OCI-LY1 (cell line): Measurements from ENCODE around the gene ZAP70.
A peak's percentile ranks its signal among the peaks of the same experiment; 100 is the strongest.

Experiments used
- CTCF ChIP-seq: fragments of 200-600 bp; sonication (generic), shearing (Covaris generic); IDR thresholded peaks from 2 replicates; pipeline ENCODE4 v1.5.1; 2017; ENCODE audit warnings: mild to moderate bottlenecking, antibody characterized with exemption, low read length, moderate library complexity, mixed read lengths
- EZH2 ChIP-seq: fragments of 200-600 bp; sonication (generic), shearing (Covaris generic); IDR thresholded peaks from 2 replicates; pipeline ENCODE4 v1.8.0; 2017; ENCODE audit warnings: borderline replicate concordance, mixed run types, mild to moderate bottlenecking, antibody characterized with exemption, low read length, moderate library complexity, mixed read lengths

- TF ChIP-seq CTCF, result peak; percentile 64
- no peak for TF ChIP-seq EZH2
These were observed 13.5 kb upstream of the ZAP70 start for GRCh38 chr2:97699765-97700444.
